AG09309 (cell line): ENCODE results near the gene FBLN1.

Experiments
- DNase-seq: peaks from one replicate; pipeline ENCODE4 v3.0.0-alpha.2; 2010; ENCODE audit warnings: low read depth
- H3K4me3 ChIP-seq: 2 replicates; pipeline ENCODE4 v1.5.1; 2011; ENCODE audit warnings: mild to moderate bottlenecking, low read depth, low read length, moderate library complexity; ENCODE audit not compliant: control insufficient read depth
- TF ChIP-seq, protein P1 (sequence below): IDR thresholded peaks from 2 replicates; pipeline ENCODE4 v1.5.1; 2011; ENCODE audit warnings: mild to moderate bottlenecking, low read depth, low read length, inconsistent platforms; ENCODE audit not compliant: insufficient read depth, control insufficient read depth; ENCODE audit errors: missing control alignments

The FBLN1 gene

DNA sequence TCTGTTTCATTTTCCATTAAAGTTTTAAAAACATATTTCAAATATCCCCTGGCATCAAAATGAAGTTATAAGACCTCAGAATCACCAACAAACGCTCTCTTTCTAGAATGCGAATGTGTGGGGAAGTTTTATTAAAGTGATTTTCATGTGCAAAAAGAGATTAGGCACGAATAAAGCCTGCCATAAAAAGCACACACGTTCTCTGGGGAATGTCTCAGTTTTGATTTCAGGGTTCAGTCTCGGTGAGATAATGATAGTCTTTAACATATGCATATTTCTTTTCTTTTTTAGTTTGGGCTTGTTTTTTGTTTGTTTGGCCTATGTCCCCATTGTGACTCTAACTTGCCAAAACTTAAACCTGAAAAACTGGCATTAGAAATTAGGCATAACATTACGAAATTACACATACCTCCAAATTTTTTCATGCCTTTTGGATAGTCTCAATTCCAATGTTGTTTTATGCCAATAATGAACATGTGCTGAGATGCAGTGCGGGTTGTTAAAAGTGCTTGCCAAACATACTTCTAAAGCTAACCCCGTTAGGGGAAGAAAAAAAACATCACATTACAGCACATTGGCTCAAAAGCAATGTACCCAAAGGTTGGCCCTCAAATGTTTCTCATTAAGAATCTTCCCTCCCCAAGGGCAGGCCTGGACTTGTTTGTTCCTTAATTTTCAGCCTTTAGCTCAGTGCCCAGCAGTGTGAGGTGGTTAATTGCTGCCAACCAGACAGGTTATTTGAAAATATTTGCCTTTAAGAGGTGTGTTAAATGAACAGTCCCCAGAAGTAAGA, 33.2 kb upstream of the FBLN1 start:
- H3K4me3 ChIP-seq = no peak overlapping the region
- peak; percentile 62 for DNase-seq
- TF ChIP-seq, protein P1, sequence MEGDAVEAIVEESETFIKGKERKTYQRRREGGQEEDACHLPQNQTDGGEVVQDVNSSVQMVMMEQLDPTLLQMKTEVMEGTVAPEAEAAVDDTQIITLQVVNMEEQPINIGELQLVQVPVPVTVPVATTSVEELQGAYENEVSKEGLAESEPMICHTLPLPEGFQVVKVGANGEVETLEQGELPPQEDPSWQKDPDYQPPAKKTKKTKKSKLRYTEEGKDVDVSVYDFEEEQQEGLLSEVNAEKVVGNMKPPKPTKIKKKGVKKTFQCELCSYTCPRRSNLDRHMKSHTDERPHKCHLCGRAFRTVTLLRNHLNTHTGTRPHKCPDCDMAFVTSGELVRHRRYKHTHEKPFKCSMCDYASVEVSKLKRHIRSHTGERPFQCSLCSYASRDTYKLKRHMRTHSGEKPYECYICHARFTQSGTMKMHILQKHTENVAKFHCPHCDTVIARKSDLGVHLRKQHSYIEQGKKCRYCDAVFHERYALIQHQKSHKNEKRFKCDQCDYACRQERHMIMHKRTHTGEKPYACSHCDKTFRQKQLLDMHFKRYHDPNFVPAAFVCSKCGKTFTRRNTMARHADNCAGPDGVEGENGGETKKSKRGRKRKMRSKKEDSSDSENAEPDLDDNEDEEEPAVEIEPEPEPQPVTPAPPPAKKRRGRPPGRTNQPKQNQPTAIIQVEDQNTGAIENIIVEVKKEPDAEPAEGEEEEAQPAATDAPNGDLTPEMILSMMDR = no peak

DNA sequence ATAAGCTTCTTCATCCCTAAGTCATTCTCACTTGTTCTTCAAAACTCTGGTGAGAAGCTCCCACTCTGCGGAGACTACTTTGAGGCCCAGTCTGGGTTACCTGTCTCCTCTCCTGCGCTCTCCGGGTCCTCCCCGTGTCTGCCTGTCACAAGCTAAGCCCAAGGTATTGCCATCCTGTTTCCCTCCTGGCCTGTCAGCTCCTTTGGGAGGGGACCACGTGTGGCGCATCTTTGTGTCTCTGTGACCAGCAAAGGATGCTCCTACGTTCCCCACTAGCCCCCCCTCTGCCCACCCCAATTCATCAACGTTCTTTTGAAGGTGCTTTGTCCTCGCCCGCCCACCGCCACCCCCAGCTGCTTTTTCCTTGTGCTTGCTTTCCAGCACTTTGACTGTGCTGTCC, 31.8 kb upstream of the FBLN1 start:
- TF ChIP-seq, protein P1 = no peak
- no peak for DNase-seq
- no peak overlapping the region for H3K4me3 ChIP-seq

DNA sequence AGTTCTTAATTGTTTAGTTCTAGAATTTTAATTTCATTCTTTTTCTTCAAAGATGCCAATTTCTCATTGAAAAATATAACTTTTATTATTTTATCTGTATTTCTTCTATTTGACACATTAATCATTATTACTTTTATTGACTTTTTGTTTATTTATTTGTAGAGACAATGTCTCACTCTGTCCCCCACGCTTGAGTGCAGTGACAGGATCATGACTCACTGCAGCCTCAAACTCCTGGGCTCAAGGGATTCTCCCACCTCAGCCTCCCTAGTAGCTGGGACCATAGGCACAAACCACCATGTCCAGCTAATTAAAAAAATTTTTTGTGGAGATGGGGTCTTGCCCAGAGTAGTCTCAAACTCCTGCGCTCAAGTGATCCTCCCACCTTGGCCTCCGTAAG, 30.3 kb upstream of the FBLN1 start:
- TF ChIP-seq, protein P1 = no peak
- H3K4me3 ChIP-seq = no peak overlapping the region
- DNase-seq = no peak

DNA sequence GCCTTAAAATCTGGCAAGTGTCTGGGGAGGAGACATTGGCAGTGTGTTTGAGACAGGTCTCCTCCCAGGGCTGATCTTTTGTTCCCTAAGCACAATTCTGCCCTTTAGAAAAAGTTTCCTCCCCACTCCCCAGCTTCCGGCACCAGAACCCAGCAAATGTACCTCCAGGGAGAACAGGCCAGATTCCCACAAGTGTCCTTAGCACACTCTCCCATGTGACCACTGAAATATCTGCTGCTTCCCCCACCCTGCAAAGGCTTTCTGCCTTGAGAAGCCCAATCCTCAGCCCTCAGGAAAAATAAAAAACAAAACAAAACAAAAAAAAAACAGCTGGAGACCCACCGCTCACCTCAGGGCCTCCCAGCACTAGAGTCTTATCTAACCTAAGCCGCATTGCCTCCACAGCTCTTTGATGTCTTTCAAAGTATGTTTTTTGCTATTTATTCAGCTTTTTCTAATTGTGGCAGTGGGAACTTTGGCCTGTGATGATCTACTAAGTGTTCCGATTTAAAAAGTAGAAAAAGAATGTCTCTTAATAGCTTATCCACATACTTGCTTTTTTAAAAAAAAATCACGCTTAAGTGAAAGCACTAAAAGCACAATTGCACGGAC, 29.0 kb upstream of the FBLN1 start:
- DNase-seq = no peak
- no peak overlapping the region for H3K4me3 ChIP-seq
- TF ChIP-seq, protein P1 = no peak

DNA sequence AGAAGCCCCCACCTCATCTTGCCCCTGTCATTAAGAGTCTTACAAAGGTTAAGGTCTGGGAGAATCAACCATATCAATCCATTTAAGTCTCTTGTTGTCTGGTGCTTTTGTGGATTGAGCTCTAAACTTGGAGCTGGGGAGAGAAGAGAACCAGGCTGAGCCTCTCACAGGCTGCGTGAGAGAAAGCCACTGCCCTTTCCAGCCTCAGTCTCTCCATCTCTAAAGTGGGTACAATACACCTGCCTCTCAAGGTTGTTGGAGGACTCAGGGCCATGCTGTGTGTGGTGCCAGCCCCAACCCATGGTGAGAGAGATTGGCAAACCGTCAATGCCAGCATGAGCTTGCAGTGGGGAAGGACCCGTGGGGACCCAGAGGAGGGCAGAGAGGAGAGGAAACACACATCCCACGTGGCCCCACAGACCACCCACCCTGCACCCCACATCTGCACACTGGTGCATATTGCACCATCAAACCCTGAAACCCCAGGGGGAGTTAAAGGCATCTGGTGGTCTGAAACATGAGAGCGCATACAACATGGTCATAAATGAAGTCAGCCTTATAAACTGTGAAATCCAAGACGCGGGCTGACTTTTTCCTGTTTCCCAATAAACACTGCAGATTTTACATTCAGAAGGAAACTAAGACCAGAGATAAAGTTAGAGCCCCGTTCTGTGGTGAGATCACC, 27.5 kb upstream of the FBLN1 start:
- DNase-seq = no peak
- TF ChIP-seq, protein P1 = no peak

DNA sequence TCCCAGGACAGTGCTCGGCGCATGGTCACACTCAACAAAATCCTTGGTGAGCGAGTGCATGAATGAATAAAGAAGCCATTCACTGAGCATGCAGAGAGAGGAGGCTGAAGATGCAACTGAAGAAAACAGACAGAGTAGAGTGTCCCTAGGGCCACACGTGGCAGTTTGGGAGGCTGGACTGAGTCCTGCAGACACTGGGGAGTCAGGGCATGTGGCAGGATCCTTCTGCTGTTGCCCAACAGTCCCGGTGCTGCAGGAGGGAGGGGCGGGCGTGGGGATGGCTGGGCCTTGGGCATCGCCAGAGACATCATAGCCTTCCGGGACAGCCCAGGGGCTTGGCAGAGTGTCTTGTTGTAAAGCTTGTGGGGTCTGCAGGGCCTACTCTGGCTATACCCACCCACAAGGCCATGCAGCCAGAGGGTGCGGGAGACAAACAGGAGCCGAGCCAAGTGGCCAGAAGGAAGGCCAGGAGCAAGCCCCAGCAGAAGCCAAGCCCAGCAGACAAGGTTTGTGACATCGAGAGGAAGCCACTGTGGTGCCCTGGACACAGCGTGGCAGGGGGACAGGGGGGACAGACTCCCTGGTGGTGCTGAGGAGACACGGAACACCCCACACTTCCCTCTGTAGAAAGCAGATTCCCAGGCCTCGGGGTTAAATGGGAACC, 26.7 kb upstream of the FBLN1 start:
- no peak for DNase-seq
- H3K4me3 ChIP-seq = no peak overlapping the region
- TF ChIP-seq, protein P1 = no peak

More for the DNA sequence above, 27.5 kb upstream of the FBLN1 start:
- H3K4me3 ChIP-seq = no peak overlapping the region
